GM12873 (cell line): Measurements from ENCODE around the gene ARHGAP42.

ENCODE experiments used
- CTCF ChIP-seq: IDR thresholded peaks from 2 replicates; pipeline ENCODE4 v1.5.1; 2012; ENCODE audit warnings: low read depth, mild to moderate bottlenecking, moderate library complexity, low read length, control low read depth; ENCODE audit not compliant: insufficient read depth; ENCODE audit errors: missing control alignments

Gene ARHGAP42

GRCh38 chr11:100830274-100830673 lies 143.2 kb downstream of the ARHGAP42 start:
- TF ChIP-seq CTCF: no peak

GRCh38 chr11:100830978-100831732 lies 144.1 kb downstream of the ARHGAP42 start:
- no peak for TF ChIP-seq CTCF

GRCh38 chr11:100831929-100832494 lies 144.9 kb downstream of the ARHGAP42 start:
- TF ChIP-seq CTCF: no peak

GRCh38 chr11:100832829-100833228 lies 145.7 kb downstream of the ARHGAP42 start:
- TF ChIP-seq CTCF: no peak

GRCh38 chr11:100833276-100833675 lies 146.2 kb downstream of the ARHGAP42 start:
- TF ChIP-seq CTCF: no peak

- TF ChIP-seq CTCF: no peak
These were observed 148.8 kb downstream of the ARHGAP42 start for GRCh38 chr11:100835854-100836253.

- TF ChIP-seq CTCF: no peak
These were observed 150.2 kb downstream of the ARHGAP42 start for GRCh38 chr11:100837311-100837710.
